ENCODE results near the gene PCDHA6.
"Not testable (repeated sequence)": the region's sequence is repeated elsewhere in the genome, so short reads cannot be mapped to it uniquely, and the experiment has no call there.

PCDHA6 gene

GRCh38 chr5:140791089-140791488 lies 36.7 kb upstream of the PCDHA6 start:
- Histone ChIP-seq H3K9me3 (ENCODE audit: insufficient read depth, low read length) (no peaks in the 10 kb centered on the region), H3K9ac (ENCODE audit: low read length) (no peak overlapping the region), H2AFZ (ENCODE audit: low read depth, low read length) (no peak overlapping the region), H3K27ac (ENCODE audit: low read length) (no peak overlapping the region), H3K79me2 (ENCODE audit: low read length) (no peaks in the 10 kb centered on the region), H4K20me1 (ENCODE audit: insufficient read depth, low read length) (no peaks in the 10 kb centered on the region), H3K36me3 (replicated peaks; ENCODE audit: low read depth, low read length) (no peaks in the 10 kb centered on the region), H3K27me3 (ENCODE audit: low read depth, low read length) (no peaks in the 10 kb centered on the region), H3K4me2 (ENCODE audit: low read length) (no peak overlapping the region), H3K4me1 (ENCODE audit: low read length) (no peaks in the 10 kb centered on the region), H3K4me3 (ENCODE audit: low read length) (no peak overlapping the region)
- TF ChIP-seq CTCF (IDR thresholded peaks at IDR 0.05; ENCODE audit: low read depth, low read length) (no peak), EZH2phosphoT487 (IDR thresholded peaks at IDR 0.05; ENCODE audit: low read depth) (no peak)

GRCh38 chr5:140794595-140795258 lies 33.0 kb upstream of the PCDHA6 start, which contains the start of gene PCDHA2:
TSS of gene PCDHA2 (plus strand) at chr5:140794852.
- no peak within 1 kb of the TSS for H3K27ac ChIP-seq (ENCODE audit: low read length)
- no peak within 1 kb of the TSS for H3K9ac ChIP-seq (ENCODE audit: low read length)
- no peak within 1 kb of the TSS for H3K4me2 ChIP-seq (ENCODE audit: low read length)
- H2AFZ ChIP-seq (ENCODE audit: low read depth, low read length): no peak within 1 kb of the TSS
- H3K4me3 ChIP-seq (ENCODE audit: low read length): no peak within 1 kb of the TSS
- no peaks in the 10 kb centered on the region for H4K20me1 ChIP-seq (ENCODE audit: insufficient read depth, low read length)
- no peaks in the 10 kb centered on the region for H3K9me3 ChIP-seq (ENCODE audit: insufficient read depth, low read length)
- no peaks in the 10 kb centered on the region for H3K36me3 ChIP-seq (replicated peaks; ENCODE audit: low read depth, low read length)
- no peak for TF ChIP-seq CTCF (IDR thresholded peaks at IDR 0.05; ENCODE audit: low read depth, low read length)
- no peaks in the 10 kb centered on the region for H3K4me1 ChIP-seq (ENCODE audit: low read length)
- no peaks in the 10 kb centered on the region for H3K79me2 ChIP-seq (ENCODE audit: low read length)
- H3K27me3 ChIP-seq (ENCODE audit: low read depth, low read length): no peaks in the 10 kb centered on the region

- Histone ChIP-seq H3K27ac (ENCODE audit: low read length) (no peak overlapping the region), H4K20me1 (ENCODE audit: insufficient read depth, low read length) (no peaks in the 10 kb centered on the region), H2AFZ (ENCODE audit: low read depth, low read length) (no peak overlapping the region), H3K79me2 (ENCODE audit: low read length) (no peaks in the 10 kb centered on the region), H3K4me2 (ENCODE audit: low read length) (no peak overlapping the region), H3K9me3 (ENCODE audit: insufficient read depth, low read length) (no peaks in the 10 kb centered on the region), H3K4me3 (ENCODE audit: low read length) (no peak overlapping the region), H3K27me3 (ENCODE audit: low read depth, low read length) (no peaks in the 10 kb centered on the region), H3K4me1 (ENCODE audit: low read length) (no peaks in the 10 kb centered on the region), H3K9ac (ENCODE audit: low read length) (no peak overlapping the region), H3K36me3 (replicated peaks; ENCODE audit: low read depth, low read length) (no peaks in the 10 kb centered on the region)
- TF ChIP-seq EZH2phosphoT487 (IDR thresholded peaks at IDR 0.05; ENCODE audit: low read depth) (no peak), CTCF (IDR thresholded peaks at IDR 0.05; ENCODE audit: low read depth, low read length) (no peak)
These were observed 32.5 kb upstream of the PCDHA6 start for GRCh38 chr5:140795259-140795641.

GRCh38 chr5:140796072-140796717 lies 31.6 kb upstream of the PCDHA6 start:
- H2AFZ ChIP-seq (ENCODE audit: low read depth, low read length): not testable (repeated sequence)

More at GRCh38 chr5:140796072-140796717, 31.6 kb upstream of the PCDHA6 start:
- not testable (repeated sequence) for H3K36me3 ChIP-seq (replicated peaks; ENCODE audit: low read depth, low read length); H3K27me3 ChIP-seq (ENCODE audit: low read depth, low read length); H4K20me1 ChIP-seq (ENCODE audit: insufficient read depth, low read length); H3K9ac ChIP-seq (ENCODE audit: low read length); H3K79me2 ChIP-seq (ENCODE audit: low read length); H3K4me1 ChIP-seq (ENCODE audit: low read length); H3K9me3 ChIP-seq (ENCODE audit: insufficient read depth, low read length); H3K4me3 ChIP-seq (ENCODE audit: low read length); H3K4me2 ChIP-seq (ENCODE audit: low read length); H3K27ac ChIP-seq (ENCODE audit: low read length)
